NB4 (cell line): ENCODE measurements around the gene TSPAN31.
A peak's percentile ranks its signal among the peaks of the same experiment; 100 is the strongest.

ENCODE experiments used
- DNase-seq: peaks from one replicate; pipeline ENCODE4 v3.0.0; 2010; ENCODE audit warnings: low read depth
- H3K4me3 ChIP-seq: one replicate; pipeline ENCODE4 v1.5.1; 2011; ENCODE audit warnings: mild to moderate bottlenecking, low read depth, low read length, moderate library complexity
- MYC ChIP-seq: IDR thresholded peaks from 2 replicates; pipeline ENCODE4 v1.6.1; 2011; ENCODE audit warnings: low read depth, low read length
- POLR2A ChIP-seq: IDR thresholded peaks from 2 replicates; pipeline ENCODE4 v1.6.1; 2011; ENCODE audit warnings: mild to moderate bottlenecking; ENCODE audit not compliant: insufficient read length; ENCODE audit errors: extremely low read depth
- TF ChIP-seq, protein P1 (sequence below): IDR thresholded peaks from one replicate; pipeline ENCODE4 v1.5.1; 2012; ENCODE audit warnings: low read depth, low read length
- TF ChIP-seq, protein P2 (sequence below): IDR thresholded peaks from 2 replicates; pipeline ENCODE4 v1.6.1; 2011; ENCODE audit warnings: low read depth, low read length

TSPAN31 gene

DNA sequence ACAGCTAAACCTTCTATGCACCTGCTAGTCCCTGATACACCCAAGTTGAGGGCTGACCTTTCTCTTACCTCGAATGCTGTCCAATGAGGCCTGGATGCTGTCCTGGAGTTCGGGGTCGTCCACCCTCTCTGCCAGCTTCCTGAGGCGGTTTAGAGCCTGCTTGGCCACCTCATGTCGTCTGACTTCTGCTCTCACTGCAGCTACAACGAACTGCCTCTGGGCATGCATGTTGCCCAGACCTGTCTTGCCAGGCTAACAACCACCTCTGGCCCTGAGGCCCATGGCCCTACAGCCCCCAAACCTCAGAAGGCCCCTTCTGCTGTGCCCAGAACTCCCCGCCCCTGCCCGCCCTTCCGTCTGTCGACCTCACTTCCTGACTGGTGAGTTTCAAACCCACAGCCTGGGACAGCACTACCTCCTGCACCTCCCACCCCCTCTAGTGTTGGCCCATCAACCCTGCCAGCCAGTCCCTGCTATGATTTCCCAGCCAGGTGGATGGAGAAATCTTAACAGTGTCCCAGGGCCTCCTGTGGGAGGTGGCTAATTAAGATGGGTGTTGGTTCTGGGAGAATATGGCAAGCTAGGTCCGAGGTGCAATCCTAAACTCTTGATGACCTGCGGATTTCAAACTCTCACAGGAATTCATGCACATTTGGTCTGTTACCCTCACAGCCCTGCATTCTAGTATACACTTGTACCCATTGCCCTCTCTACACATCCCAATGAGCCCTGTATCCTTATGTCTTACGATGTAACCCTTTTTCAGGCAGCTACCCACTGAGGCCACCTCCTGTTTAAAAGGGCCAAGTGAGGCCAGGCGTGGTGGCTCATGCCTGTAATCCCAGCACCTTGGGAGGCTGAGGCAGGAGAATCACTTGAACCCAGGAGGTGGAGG, 2.7 kb upstream of the TSPAN31 start:
- H3K4me3 ChIP-seq: peak overlapping the region; percentile 74
- TF ChIP-seq, protein P1, sequence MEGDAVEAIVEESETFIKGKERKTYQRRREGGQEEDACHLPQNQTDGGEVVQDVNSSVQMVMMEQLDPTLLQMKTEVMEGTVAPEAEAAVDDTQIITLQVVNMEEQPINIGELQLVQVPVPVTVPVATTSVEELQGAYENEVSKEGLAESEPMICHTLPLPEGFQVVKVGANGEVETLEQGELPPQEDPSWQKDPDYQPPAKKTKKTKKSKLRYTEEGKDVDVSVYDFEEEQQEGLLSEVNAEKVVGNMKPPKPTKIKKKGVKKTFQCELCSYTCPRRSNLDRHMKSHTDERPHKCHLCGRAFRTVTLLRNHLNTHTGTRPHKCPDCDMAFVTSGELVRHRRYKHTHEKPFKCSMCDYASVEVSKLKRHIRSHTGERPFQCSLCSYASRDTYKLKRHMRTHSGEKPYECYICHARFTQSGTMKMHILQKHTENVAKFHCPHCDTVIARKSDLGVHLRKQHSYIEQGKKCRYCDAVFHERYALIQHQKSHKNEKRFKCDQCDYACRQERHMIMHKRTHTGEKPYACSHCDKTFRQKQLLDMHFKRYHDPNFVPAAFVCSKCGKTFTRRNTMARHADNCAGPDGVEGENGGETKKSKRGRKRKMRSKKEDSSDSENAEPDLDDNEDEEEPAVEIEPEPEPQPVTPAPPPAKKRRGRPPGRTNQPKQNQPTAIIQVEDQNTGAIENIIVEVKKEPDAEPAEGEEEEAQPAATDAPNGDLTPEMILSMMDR: peak; percentile 57
- TF ChIP-seq, protein P2, sequence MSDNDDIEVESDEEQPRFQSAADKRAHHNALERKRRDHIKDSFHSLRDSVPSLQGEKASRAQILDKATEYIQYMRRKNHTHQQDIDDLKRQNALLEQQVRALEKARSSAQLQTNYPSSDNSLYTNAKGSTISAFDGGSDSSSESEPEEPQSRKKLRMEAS: no peak
- TF ChIP-seq POLR2A: peak; percentile 61
- peak; percentile 13; the same call in 1 of the 2 replicates for TF ChIP-seq MYC
- peak; percentile 87 for DNase-seq

DNA sequence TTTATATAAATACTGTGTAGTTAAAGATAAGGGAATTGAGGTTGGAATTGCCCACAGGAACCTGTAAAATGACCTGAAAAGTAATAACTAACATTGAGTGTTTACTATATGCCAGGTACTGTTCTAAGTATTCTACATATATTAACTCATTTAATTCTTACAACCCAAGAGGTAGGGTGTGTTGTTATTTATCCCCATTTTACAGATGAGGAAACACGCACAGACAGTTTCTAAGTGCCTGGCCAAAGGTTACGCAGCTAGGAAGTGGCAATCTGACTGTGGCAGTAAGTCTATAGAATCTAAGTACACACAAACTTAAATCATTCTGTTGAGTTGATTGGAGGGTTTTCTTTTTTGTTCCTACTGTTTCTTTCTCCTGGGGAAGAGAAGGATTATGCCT, 1.1 kb upstream of the TSPAN31 start:
- DNase-seq: no peak
- H3K4me3 ChIP-seq: peak overlapping the region; percentile 88
- TF ChIP-seq, protein P1: no peak
- TF ChIP-seq MYC: no peak
- TF ChIP-seq, protein P2: no peak
- no peak for TF ChIP-seq POLR2A

DNA sequence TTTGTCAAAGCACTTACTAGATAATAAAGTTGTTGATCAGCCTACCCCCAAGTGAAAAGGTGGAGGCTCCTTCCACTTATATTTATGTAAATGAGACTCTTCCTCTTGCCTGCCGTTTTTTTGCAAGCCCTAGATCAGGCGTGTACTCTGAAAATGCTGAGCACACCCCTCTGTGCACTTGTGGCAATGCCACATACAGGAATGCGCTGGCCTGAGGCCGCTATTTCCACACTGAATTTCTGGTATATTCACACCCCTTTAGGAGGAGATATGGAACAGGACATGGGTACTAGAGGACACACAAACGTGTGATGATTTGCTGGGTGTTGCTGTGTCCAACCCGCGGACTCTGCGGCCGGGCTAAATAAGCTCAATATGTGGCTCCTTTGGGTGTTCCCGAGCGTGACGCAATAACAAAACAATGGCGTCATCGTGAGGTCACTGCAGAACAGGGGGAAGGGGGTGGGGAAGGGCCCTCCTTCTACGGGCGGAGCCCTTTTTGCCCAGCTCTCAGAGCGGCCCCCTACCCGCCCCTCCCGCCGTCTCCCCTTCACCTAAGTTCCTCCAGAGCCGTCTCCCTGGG, 554 bp upstream of the TSPAN31 start:
- DNase-seq: no peak
- peak; percentile 19; the same call in 1 of the 2 replicates for TF ChIP-seq MYC
- TF ChIP-seq, protein P1: no peak
- H3K4me3 ChIP-seq: peak overlapping the region; percentile 88

DNA sequence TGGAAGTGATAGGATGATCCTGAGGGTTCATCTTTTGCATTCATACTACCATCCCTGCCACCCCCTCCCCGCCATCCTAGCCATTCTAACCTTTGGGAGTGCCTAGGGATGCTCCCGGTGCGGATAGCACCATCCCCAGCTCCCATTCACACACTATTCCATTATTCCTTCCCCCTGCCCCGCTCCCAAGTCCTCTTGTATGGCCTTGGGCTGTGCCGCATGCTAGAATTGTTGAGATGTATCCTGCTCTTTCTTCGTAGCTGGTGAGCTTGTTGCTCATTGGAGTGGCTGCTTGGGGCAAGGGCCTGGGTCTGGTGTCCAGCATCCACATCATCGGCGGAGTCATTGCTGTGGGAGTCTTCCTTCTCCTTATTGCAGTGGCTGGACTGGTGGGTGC, 644 bp downstream of the TSPAN31 start:
- TF ChIP-seq, protein P2: no peak
- TF ChIP-seq MYC (no peak), POLR2A (no peak)
- TF ChIP-seq, protein P1: no peak
- DNase-seq: peak; percentile 52

DNA sequence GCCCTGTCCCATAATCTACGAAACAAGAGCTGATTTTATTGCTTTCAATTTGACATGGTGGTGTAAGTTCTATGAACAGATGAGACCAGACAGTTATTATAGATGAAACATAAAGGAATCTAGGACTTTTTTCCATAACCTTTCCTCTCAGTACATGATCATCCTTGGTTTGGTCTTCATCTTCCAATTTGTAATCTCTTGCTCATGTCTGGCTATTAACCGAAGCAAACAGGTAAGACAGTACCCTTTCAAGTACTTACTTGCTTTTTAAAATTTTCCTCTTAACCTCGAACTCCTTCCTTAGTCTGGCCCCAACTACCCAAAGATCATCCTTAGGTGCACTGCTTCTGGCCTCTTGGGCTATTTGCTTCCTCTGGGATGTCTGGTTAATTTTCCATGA, 1.2 kb downstream of the TSPAN31 start:
- H3K4me3 ChIP-seq: peak overlapping the region; percentile 88
- DNase-seq: no peak
- TF ChIP-seq, protein P1: no peak
- no peak for TF ChIP-seq MYC
- peak; percentile 7 for TF ChIP-seq POLR2A
- TF ChIP-seq, protein P2: no peak

More for the DNA sequence above, 644 bp downstream of the TSPAN31 start:
- H3K4me3 ChIP-seq: peak overlapping the region; percentile 88
